ENCODE measurements around the gene PPFIBP1. TPM values are rescaled to one million over a fixed set of nuclear protein-coding genes. Genes with fewer than 3 reads are reported as not detected.
"Not testable (repeated sequence)": the region's sequence is repeated elsewhere in the genome, so short reads cannot be mapped to it uniquely, and the experiment has no call there.

Gene PPFIBP1
- total RNA-seq, 1 donor from 2014 or later, result 81.5 TPM

DNA sequence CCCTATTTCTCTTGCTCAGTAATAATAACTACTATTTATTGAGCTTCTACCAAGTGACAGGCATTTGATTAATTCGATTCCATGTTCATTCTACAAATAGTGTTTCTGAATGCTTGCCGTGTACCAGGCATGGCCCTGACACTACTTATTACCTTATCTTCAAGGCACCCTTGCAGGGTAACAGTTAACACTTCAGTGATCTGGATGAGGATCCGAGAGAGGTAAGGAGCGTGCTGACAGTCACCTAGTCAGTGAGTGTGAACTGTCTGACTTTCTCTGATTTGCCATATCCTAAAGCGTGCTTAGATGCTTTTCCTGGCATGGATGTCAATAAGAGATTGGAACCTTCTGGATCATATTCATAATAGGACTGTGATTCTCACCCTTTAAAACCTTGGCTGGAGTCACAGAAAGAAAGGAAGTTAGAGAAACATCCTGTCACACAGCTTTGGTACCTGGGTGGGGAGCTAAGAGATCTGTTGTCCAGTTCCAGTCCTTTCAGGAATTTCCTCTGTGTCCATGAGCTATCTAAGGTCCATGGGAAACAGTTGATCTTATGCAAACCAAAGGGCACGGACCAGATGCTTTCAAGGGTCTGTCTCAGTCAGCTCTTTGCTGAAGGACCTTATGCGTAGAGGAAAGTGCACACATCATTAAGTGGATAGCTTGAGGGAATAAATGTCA, 54.8 kb downstream of the PPFIBP1 start:
- no peak overlapping the region for H3K4me3 ChIP-seq (ENCODE audit: low read depth, low read length)
- TF ChIP-seq, protein P1, sequence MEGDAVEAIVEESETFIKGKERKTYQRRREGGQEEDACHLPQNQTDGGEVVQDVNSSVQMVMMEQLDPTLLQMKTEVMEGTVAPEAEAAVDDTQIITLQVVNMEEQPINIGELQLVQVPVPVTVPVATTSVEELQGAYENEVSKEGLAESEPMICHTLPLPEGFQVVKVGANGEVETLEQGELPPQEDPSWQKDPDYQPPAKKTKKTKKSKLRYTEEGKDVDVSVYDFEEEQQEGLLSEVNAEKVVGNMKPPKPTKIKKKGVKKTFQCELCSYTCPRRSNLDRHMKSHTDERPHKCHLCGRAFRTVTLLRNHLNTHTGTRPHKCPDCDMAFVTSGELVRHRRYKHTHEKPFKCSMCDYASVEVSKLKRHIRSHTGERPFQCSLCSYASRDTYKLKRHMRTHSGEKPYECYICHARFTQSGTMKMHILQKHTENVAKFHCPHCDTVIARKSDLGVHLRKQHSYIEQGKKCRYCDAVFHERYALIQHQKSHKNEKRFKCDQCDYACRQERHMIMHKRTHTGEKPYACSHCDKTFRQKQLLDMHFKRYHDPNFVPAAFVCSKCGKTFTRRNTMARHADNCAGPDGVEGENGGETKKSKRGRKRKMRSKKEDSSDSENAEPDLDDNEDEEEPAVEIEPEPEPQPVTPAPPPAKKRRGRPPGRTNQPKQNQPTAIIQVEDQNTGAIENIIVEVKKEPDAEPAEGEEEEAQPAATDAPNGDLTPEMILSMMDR (conservative IDR thresholded peaks at IDR 0.05; ENCODE audit: low read depth, low read length), result no peak
- DNase-seq (ENCODE audit: low read depth), result no peak

DNA sequence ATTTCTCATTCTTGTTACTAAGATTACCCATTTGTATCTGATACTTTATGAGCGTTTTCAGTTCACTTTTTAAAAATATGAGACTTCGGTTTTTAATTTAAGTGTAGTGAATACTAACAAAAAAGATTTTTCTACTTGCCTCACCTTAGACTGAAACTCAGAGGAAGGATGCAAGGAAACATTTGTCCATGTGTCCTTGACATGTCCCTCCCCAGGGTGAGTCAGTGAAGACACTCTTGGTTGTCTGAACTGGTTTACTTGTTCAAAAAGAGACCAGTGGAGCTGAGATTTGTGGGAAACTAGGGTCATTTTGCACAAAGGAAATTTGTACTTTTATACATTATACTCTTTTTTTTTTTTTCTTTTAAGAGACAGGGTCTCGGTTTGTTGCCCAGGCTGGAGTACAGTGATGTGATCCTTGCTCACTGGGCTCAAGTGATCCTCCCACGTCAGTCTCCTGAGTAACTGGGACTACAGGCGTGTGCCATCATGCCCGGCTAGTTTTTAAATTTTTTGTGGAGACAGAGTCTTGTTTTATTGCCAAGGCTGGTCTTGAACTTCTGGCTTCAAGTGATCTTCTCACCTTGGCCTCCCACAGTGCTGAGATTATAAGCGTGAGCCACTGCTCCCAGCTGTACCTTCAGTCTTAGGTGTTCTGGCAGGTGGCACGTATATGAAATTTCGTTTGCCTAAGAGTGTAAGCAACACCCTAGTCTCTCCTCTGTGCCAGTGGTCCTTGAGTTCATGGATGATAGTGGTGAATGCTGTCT, 56.7 kb downstream of the PPFIBP1 start:
- H3K4me3 ChIP-seq (ENCODE audit: low read depth, low read length), result no peak overlapping the region
- no peak for DNase-seq (ENCODE audit: low read depth)
- TF ChIP-seq, protein P1 (conservative IDR thresholded peaks at IDR 0.05; ENCODE audit: low read depth, low read length), result no peak

DNA sequence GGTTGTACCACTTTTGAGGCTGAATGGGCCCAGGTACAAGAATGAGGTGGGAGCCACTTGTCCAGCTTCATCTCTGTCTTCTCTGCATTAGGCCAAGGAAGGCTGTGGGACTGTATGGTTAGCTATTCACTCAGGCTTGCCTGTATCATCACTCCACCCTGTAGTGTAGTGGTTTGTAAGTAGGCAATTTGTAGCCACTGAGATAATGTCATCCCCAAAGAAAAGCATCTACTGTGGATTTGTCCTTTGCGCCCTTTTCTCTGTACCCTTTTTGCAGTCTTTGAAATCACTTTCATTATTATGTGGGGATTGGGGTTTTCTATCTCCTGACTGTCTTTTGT, 57.3 kb downstream of the PPFIBP1 start:
- not testable (repeated sequence) for DNase-seq (ENCODE audit: low read depth); H3K4me3 ChIP-seq (ENCODE audit: low read depth, low read length)

DNA sequence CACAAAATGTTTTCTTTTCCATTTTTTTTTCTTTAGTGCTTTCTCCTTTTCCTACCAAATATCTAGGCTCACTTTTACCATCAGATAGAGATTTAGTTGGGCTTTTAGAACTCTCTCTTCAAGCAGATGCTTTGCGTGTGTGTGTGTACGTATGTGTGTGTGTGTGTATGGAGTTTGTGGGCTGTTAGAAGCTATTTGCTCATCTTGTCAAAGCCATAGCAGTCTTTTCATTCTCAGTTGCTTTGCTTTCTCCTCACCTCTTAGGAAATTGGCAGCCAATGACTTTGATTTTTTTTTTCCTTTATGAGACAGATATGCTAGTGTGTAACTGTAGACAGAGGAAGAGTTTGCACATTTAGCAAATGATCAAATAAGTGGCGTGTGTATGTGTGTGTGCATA, 57.8 kb downstream of the PPFIBP1 start:
- not testable (repeated sequence) for DNase-seq (ENCODE audit: low read depth)

DNA sequence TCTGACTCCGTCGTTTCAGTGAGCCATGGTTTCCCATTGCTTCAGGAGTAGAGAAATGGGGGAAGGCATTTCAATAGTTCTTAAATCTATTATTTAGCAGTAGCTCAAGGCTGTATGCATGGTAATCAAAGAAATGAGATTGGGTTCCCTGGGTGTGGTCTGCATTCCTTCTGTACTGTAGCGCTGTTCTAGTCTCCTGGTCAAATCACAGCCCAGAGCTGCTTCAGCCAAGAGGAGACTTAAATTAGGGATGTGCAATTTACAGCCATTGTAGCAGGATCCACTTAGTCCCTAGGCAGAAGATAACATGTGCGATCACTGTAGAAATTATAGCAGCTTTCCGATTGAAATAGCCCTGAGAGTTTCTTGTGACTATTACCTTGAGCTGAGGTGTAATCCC, 58.4 kb downstream of the PPFIBP1 start:
- not testable (repeated sequence) for H3K4me3 ChIP-seq (ENCODE audit: low read depth, low read length); DNase-seq (ENCODE audit: low read depth)

More for the DNA sequence above, 57.8 kb downstream of the PPFIBP1 start:
- H3K4me3 ChIP-seq (ENCODE audit: low read depth, low read length), result not testable (repeated sequence)

DNA sequence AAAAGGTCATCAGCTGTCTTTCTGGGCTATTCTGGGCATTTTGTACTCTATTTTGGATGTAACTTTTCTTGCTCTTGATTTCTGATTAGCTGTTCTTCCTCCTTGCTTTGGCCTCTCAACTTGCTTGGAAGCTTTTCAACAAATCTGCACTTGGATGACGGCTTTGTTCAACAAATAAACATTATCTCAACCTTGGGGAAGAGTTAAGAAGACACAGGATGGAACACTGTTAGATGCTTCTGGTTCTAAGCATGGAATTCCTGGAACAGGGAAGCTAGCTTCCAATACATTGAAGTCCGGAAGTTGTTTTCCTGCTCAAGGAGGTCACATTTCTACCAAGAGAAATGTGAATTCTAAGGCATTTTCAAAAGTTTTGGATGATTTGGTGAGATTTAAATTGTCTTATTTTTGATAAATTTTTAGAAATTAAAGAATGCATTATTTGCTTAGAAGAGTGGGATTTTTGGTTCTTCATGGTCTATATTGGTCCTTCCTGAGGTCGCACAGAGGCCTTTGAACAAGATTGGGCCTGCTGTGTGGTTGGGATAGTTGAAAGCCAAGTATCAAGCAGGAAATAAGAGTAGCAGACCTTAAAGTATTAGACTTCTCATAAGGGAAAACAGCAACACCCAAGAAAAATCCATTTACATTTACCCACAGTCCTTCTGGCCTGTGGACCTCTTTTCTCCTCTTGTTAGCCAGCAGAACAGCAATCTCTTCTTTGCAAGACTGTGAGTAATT, 59.2 kb downstream of the PPFIBP1 start:
- DNase-seq (ENCODE audit: low read depth), result no peak
- H3K4me3 ChIP-seq (ENCODE audit: low read depth, low read length), result no peak overlapping the region
- TF ChIP-seq, protein P1 (conservative IDR thresholded peaks at IDR 0.05; ENCODE audit: low read depth, low read length), result no peak

DNA sequence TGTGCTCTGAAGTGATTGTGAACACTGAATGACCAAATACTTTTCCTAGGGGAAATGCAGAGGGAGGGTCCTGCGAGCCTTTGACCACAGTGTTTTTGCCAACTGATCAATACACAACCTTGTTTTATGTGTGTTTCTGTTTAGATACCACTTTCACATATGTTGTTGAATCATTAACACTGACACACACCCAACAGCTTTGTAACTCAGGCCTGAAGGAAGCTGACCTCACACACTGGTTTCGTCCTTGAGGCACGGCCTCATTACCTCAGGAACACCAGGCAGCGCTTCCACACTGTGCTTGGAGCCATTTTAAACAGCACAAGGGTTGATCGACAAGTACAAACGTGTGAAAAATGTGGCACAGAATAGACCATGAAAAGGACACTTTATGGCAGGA, 60.0 kb downstream of the PPFIBP1 start:
- no peak for DNase-seq (ENCODE audit: low read depth)

DNA sequence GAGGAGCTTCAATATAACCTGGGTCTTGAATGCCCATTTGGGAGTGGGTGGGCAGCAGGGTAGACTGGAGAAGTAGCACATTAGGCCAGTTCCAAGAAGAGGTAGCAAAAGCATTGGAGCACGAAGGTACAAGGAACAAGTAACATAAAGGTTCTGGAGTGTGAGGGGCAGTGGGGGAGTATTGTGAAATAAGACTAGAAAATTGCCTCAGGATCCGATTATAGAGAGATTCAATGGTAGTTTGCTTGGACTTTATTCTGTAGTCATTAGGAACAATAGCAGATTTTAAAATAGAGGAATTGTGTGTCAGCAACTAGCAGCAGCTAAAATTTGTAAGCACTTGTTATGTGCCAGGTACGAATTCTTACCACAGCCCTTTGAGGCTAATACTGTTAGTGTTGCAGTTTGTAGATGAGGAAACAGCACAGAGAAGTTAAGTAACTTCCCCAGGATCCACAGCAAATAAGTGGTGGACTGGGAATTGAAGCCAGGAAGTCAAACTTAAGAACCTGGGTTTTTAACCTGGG, 61.8 kb downstream of the PPFIBP1 start:
- no peak overlapping the region for H3K4me3 ChIP-seq (ENCODE audit: low read depth, low read length)
- TF ChIP-seq, protein P1 (conservative IDR thresholded peaks at IDR 0.05; ENCODE audit: low read depth, low read length), result no peak
- no peak for DNase-seq (ENCODE audit: low read depth)

More for the DNA sequence above, 60.0 kb downstream of the PPFIBP1 start:
- TF ChIP-seq, protein P1 (conservative IDR thresholded peaks at IDR 0.05; ENCODE audit: low read depth, low read length), result no peak
- no peak overlapping the region for H3K4me3 ChIP-seq (ENCODE audit: low read depth, low read length)

DNA sequence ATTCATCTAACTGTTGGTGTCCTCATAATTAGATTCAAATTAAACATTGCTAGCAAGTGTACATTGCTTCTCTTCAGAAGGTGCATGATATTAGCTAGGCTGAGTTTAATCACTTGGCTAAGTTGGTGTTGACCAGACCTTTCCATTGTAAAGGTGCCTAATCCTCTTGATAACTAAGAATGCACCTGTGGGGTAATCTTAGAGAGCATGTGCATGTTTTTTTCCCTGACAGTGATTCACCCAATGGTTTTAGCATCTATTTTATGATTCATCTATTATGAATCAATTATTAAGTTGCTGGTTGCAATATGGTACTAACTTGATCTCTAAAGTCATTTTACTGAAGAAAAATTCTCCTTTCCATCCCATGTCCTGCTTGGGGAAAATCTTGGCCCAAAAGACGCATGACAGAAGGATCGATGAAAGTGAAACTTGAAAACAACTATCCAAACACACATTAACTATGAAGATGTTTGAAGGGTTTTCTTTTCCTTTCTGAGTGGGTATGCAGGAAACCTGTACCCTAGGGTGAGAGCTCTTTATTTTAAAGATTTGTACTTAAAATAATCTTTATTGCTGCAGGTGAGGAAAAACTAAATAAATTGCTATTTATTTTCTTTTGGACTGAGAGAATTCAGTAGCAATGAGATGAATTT, 64.2 kb downstream of the PPFIBP1 start:
- not testable (repeated sequence) for H3K4me3 ChIP-seq (ENCODE audit: low read depth, low read length); DNase-seq (ENCODE audit: low read depth)
